SJCRH30 (cell line): ENCODE data around the gene HOXB5. TPM values are rescaled to one million over a fixed set of nuclear protein-coding genes. Genes with fewer than 3 reads are reported as not detected.

Experiments used
- DNase-seq, 2 experiments: peaks; one replicate each; pipeline ENCODE4 v3.0.0-alpha.2; 2015 to 2020
- H3K27ac ChIP-seq: fragments of 250-450 bp; sonication (Bioruptor Pico); 2 replicates; pipeline ENCODE4 v1.5.1; 2020; ENCODE audit warnings: mild to moderate bottlenecking, moderate library complexity
- H3K27me3 ChIP-seq: fragments of 250-450 bp; sonication (Bioruptor Pico); 2 replicates; pipeline ENCODE4 v1.5.1; 2020; ENCODE audit warnings: mild to moderate bottlenecking, moderate library complexity
- H3K36me3 ChIP-seq: fragments of 250-450 bp; sonication (Bioruptor Pico); 2 replicates; pipeline ENCODE4 v1.5.1; 2020; ENCODE audit warnings: mild to moderate bottlenecking, moderate library complexity
- H3K4me1 ChIP-seq: fragments of 250-450 bp; sonication (Bioruptor Pico); 2 replicates; pipeline ENCODE4 v1.5.1; 2020; ENCODE audit warnings: mild to moderate bottlenecking, moderate library complexity
- H3K4me3 ChIP-seq: fragments of 250-450 bp; sonication (Bioruptor Pico); 2 replicates; pipeline ENCODE4 v1.5.1; 2020; ENCODE audit warnings: mild to moderate bottlenecking, moderate library complexity
- H3K9me3 ChIP-seq: fragments of 250-450 bp; sonication (Bioruptor Pico); replicated peaks from 2 replicates; pipeline ENCODE4 v1.5.1; 2020; ENCODE audit warnings: mild to moderate bottlenecking, moderate library complexity
- total RNA-seq: library from RNA; depleted of rRNA; stranded (reverse); fragments of >200 nt; shearing (Covaris generic); gene quantifications from 2 replicates; pipeline ENCODE4 v1.2.3, GENCODE V29; 2014

The HOXB5 gene
- total RNA-seq, 1 experiment from 2014 or later = 0.51 TPM

- H3K4me3 ChIP-seq = peak overlapping the region; percentile 59
- H3K9me3 ChIP-seq = no peaks in the 10 kb centered on the region
- DNase-seq = peak; percentile 29 to 49
- peaks cover 12% of the 10 kb centered on the region for H3K27me3 ChIP-seq
- no peak overlapping the region for H3K27ac ChIP-seq
- H3K36me3 ChIP-seq = no peaks in the 10 kb centered on the region
- no peaks in the 10 kb centered on the region; the same call in 1 of the 2 replicates for H3K4me1 ChIP-seq
Observed at GRCh38 chr17:48624544-48625494, 31.2 kb upstream of the HOXB5 start.

- Histone ChIP-seq H3K4me3 (no peak overlapping the region), H3K27ac (no peak overlapping the region), H3K9me3 (no peaks in the 10 kb centered on the region), H3K27me3 (peaks cover 12% of the 10 kb centered on the region), H3K36me3 (no peaks in the 10 kb centered on the region), H3K4me1 (no peaks in the 10 kb centered on the region; the same call in 1 of the 2 replicates)
- DNase-seq = no peak
Observed at GRCh38 chr17:48624118-48624517, 30.5 kb upstream of the HOXB5 start.

- H3K36me3 ChIP-seq = no peaks in the 10 kb centered on the region
- H3K4me1 ChIP-seq = no peaks in the 10 kb centered on the region; the same call in 1 of the 2 replicates
- H3K4me3 ChIP-seq = no peak overlapping the region
- H3K27me3 ChIP-seq = peaks cover 13% of the 10 kb centered on the region
- no peak for DNase-seq
- H3K9me3 ChIP-seq = no peaks in the 10 kb centered on the region
- no peak overlapping the region for H3K27ac ChIP-seq
Observed at GRCh38 chr17:48623583-48623982, 30.0 kb upstream of the HOXB5 start.

GRCh38 chr17:48622857-48623256, 29.3 kb upstream of the HOXB5 start:
- H3K9me3 ChIP-seq = no peaks in the 10 kb centered on the region
- no peak for DNase-seq
- no peak overlapping the region for H3K4me3 ChIP-seq
- peaks cover 20% of the 10 kb centered on the region for H3K27me3 ChIP-seq
- H3K36me3 ChIP-seq = no peaks in the 10 kb centered on the region
- no peak overlapping the region for H3K27ac ChIP-seq
- no peaks in the 10 kb centered on the region; the same call in 1 of the 2 replicates for H3K4me1 ChIP-seq

GRCh38 chr17:48621410-48622392, 28.1 kb upstream of the HOXB5 start:
- no peaks in the 10 kb centered on the region for H3K9me3 ChIP-seq
- no peak overlapping the region for H3K27ac ChIP-seq
- H3K27me3 ChIP-seq = peaks cover 23% of the 10 kb centered on the region
- H3K4me3 ChIP-seq = no peak overlapping the region
- DNase-seq = no peak
- no peaks in the 10 kb centered on the region for H3K4me1 ChIP-seq
- no peaks in the 10 kb centered on the region for H3K36me3 ChIP-seq

GRCh38 chr17:48620461-48621139, 27.0 kb upstream of the HOXB5 start:
- no peak for DNase-seq
- no peak overlapping the region for H3K4me3 ChIP-seq
- H3K9me3 ChIP-seq = no peaks in the 10 kb centered on the region
- peaks cover 30% of the 10 kb centered on the region for H3K27me3 ChIP-seq
- H3K36me3 ChIP-seq = no peaks in the 10 kb centered on the region
- no peaks in the 10 kb centered on the region for H3K4me1 ChIP-seq
- H3K27ac ChIP-seq = no peak overlapping the region

GRCh38 chr17:48619826-48620449, 26.4 kb upstream of the HOXB5 start:
- Histone ChIP-seq H3K27me3 (peaks cover 30% of the 10 kb centered on the region), H3K4me3 (no peak overlapping the region)

GRCh38 chr17:48618256-48618896, 24.8 kb upstream of the HOXB5 start:
- H3K9me3 ChIP-seq = no peaks in the 10 kb centered on the region
- peaks cover 18% of the 10 kb centered on the region for H3K27me3 ChIP-seq
- H3K4me1 ChIP-seq = no peaks in the 10 kb centered on the region
- DNase-seq = peak; percentile 74 to 89
- no peaks in the 10 kb centered on the region for H3K36me3 ChIP-seq
- no peak overlapping the region for H3K27ac ChIP-seq
- peak overlapping the region; percentile 34 for H3K4me3 ChIP-seq

More at GRCh38 chr17:48619826-48620449, 26.4 kb upstream of the HOXB5 start:
- DNase-seq = no peak
- Histone ChIP-seq H3K27ac (no peak overlapping the region), H3K36me3 (no peaks in the 10 kb centered on the region), H3K4me1 (no peaks in the 10 kb centered on the region), H3K9me3 (no peaks in the 10 kb centered on the region)

- Histone ChIP-seq H3K27me3 (peaks cover 18% of the 10 kb centered on the region), H3K27ac (no peak overlapping the region), H3K36me3 (no peaks in the 10 kb centered on the region), H3K4me3 (no peak overlapping the region), H3K4me1 (no peaks in the 10 kb centered on the region), H3K9me3 (no peaks in the 10 kb centered on the region)
- no peak for DNase-seq
Observed at GRCh38 chr17:48617471-48618255, 24.1 kb upstream of the HOXB5 start.

- no peaks in the 10 kb centered on the region for H3K9me3 ChIP-seq
- H3K36me3 ChIP-seq = no peaks in the 10 kb centered on the region
- no peaks in the 10 kb centered on the region for H3K4me1 ChIP-seq
- H3K27me3 ChIP-seq = peaks cover 18% of the 10 kb centered on the region
- no peak overlapping the region for H3K27ac ChIP-seq
- no peak overlapping the region for H3K4me3 ChIP-seq
- no peak for DNase-seq
Observed at GRCh38 chr17:48616717-48617470, 23.3 kb upstream of the HOXB5 start.

- H3K9me3 ChIP-seq = no peaks in the 10 kb centered on the region
- no peak overlapping the region for H3K4me3 ChIP-seq
- no peak overlapping the region for H3K27ac ChIP-seq
- no peaks in the 10 kb centered on the region for H3K4me1 ChIP-seq
- no peak for DNase-seq
- H3K36me3 ChIP-seq = no peaks in the 10 kb centered on the region
- peaks cover 18% of the 10 kb centered on the region for H3K27me3 ChIP-seq
Observed at GRCh38 chr17:48615963-48616716, 22.6 kb upstream of the HOXB5 start.
